GM18951 (cell line): ENCODE results near the gene POLR2J.
"Not testable (repeated sequence)": the region's sequence is repeated elsewhere in the genome, so short reads cannot be mapped to it uniquely, and the experiment has no call there.

ENCODE experiments used
- in situ Hi-C: fragments of 300-500 bp; cut with MboI; formaldehyde crosslinking; loops from one replicate; pipeline ENCODE4 v1.12.0; 2022; ENCODE audit warnings: low sequenced_read_pairs, mixed read lengths, inconsistent platforms; ENCODE audit not compliant: unreplicated experiment

The POLR2J gene

DNA sequence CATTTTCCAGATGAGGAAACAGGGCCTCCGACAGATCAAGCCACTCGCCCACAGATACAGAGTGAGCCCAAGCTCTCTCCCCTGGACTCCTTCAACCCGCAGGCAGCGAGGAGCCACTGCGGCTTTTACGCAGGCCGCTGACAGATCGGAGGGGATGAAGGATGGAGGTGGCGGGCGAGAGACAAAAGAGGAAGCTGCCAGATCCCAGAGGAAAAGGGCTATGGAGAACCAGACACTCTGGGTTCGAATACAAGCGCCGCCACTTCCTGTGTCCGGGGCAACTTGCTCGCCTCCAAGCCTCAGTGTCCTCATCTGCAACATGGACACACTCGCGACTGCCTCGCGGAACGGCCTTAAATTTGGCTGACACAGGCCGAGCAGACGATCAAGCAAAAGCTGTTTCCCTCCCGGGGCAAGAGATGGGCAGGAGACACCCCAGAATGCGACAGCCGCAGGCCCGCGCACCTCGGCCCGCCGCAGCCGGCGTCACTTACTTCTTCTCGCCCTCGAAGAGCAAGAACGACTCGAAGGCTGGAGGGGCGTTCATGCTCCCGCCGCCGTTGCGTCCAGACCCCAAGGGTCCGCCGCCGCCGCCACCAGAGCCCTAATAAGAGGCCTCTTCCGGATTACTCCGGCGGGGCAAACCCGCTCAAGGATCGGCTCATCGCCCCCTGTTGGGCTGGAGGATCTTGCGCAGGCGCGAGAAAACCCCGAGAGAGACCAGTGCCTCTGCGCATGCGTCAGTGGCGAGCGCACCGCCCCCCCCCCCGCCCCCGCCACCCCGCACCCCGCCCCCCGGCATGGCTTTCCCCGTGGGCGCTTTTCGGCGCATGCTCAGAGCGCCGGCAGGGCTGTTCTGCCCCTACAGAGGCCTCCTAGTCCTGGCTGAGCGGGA is at the start of gene POLR2J:
POLR2J (minus strand) TSS at position 609 of the 895 bp plus-strand sequence; CDS start at position 547, 62 bp downstream.
- in situ Hi-C loops: not testable (repeated sequence)

DNA sequence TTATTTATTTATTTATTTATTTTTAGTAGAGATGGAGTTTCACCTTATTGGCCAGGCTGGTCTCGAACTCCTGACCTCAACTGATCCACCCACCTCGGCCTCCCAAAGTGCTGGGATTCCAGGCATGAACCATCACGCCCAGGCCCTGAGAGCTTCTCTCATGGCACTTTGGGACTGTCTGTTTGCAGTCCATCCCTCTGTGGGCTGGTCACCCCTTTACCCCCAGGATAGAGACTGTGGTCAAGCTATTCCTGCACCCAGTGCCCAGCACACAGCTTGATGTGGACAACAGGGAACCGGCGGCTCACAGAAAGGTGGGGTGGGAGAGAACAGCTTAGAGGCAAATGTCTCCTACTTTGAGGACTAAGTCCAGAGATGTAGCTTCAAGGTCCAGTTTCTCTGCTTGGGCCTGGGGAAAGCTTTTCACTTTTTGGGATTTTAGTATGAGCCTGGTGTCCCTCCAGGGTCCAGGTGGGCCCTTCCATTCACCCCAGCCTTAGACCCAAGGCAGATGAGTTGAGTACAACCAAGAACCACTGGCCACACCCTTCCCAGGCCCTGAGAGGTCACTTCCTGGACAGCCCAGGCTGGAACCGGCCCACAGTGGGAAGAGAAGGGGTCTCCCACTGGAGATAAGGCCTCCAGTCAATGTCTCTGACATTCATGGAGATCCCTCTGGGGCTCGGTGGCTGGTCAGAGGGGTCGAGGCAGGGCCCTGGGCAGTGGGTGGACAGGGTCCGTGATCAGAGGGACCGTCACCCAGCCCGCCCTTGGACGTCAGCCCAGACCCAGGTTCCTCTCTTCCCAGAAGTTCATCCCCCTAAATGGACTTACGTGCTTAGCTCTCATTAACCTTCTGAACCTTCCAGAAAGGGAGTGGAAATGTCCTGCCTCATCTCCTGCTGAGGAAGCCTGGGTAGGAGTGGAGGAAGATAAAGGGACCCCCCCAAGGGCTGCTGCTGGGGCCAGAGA is 49.4 kb upstream of the POLR2J start:
- in situ Hi-C loops: loop anchor here (10.0 kb wide), 1 partner anchor 87 kb away; the partner anchor contains the start of gene RASA4

- in situ Hi-C loops: loop anchor here (10.0 kb wide), 1 partner anchor 88 kb away; the partner anchor contains the start of gene RASA4
These were observed 48.5 kb upstream of the POLR2J start for GRCh38 chr7:102527182-102527581.

DNA sequence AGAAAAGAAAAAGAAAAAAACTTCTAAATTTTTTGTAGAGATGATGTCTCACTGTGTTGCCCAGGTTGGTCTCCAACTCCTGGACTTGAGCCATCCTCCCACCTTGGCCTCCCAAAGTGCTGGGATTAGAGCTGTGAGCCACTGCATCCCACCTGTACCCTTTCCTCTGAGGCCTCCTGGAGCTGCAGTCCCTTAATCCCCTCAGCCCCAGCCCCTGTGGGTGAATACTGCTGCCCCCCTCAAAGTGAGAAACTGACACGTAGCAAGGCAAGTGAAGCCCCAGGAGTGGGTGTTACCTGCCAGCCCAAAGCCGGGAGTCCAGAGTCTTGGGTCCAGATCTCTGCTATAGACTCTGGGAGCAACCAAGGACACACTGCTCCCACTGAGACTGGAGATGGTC is 46.1 kb upstream of the POLR2J start:
- in situ Hi-C loops: loop anchor here (10.0 kb wide), 1 partner anchor 90 kb away; the partner anchor contains the start of gene RASA4

DNA sequence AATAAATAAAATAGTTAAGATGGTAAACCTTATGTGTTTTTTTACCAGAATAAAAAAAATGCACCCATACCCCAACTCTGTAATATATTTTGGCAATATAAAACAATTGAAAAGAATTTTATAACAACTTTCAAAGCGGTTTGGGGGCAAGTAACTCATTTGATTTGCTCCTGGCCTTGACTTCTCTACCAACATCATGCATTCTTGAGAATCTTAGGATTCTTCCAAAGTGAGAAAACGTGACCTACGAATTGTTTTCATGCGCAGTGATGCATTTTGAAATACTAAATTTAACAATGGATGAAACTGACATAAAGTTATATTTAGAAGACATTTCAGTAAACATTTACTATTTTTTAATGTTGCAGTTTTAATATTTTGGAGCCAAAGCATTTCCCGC is 42.1 kb upstream of the POLR2J start:
- in situ Hi-C loops: loop anchor here (10.0 kb wide), 1 partner anchor 94 kb away; the partner anchor contains the start of gene RASA4

- in situ Hi-C loops: not testable (repeated sequence)
These were observed 38.9 kb upstream of the POLR2J start, which contains the start of gene RASA4B for GRCh38 chr7:102517550-102518147. TSS of gene RASA4B (minus strand) at chr7:102517777. CDS start at chr7:102517710, 67 bp downstream.

- in situ Hi-C loops: not testable (repeated sequence)
These were observed 38.2 kb upstream of the POLR2J start for GRCh38 chr7:102516951-102517350.

DNA sequence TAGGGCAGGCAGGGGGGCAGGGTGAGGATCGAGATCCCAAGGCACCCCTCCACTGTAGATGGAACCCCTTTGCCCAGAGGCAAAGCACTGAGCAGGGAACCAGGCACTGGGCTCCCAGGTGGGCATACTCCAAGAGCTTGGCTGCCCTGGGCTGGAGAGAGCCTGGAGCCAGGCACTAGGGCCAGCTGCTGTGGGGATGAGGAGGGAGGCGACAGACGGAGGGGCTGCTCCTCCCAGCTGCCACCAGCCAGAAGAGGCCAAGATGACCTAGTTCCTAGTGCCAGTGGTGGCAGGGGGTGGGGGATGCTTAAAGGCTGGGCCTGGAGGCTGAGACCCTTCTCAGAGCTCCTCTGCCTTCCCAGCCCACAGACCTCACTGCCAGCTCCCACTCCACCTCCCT is 37.2 kb upstream of the POLR2J start:
- in situ Hi-C loops: not testable (repeated sequence)

GRCh38 chr7:102514881-102515721 is 36.4 kb upstream of the POLR2J start:
- in situ Hi-C loops: not testable (repeated sequence)

- in situ Hi-C loops: not testable (repeated sequence)
These were observed 34.0 kb upstream of the POLR2J start for GRCh38 chr7:102512642-102513221.

DNA sequence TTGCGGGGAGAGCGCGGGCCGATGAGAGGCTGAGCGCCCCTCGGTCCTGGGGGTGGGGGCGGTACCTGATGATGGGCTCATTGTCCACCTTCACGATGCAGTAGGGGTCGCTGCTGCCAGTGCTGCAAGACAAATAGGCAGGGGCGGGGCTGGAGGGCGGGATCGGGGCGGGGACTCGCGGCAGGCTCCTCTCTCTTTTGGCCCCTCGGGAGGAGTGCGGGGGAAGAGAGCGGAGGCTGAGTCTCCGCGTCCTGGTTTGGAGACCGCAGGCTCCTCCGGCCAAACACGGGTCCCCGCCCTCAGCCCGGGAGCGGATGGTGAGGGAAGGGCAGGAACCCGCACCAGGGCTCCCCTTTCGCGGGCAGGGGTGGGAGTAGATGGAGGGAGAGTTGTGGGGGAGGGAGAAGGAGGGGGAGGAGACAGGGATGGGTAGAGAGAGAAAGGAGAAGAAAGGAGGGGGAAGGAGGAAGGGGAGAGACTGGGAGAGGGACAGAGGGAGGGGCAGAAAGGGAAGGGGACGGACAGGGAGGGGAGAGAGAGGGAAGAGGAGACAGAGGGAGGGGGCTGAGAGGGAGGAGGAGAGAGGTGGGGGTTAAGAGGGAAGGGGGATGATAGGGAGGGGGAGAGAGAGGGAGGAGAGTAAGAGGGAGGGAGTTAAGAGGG is 33.3 kb upstream of the POLR2J start:
- in situ Hi-C loops: not testable (repeated sequence)

DNA sequence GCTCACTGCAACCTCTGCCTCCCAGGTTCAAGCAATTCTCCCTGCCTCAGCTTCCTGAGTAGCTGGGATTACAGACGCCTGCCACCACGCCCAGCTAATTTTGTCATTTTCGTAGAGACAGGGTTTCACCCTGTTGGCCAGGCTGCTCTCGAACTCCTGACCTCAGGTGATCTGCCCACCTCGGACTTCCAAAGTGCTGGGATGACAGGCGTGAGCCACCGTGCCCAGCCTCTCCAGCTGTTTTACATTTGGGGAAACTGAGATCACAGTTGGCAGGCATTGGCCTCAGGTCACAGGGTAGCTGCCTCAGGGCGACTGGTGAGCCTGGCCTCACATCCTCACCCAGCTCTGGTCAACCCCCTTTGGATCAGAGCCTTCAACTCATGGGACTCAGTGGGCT is 31.9 kb upstream of the POLR2J start:
- in situ Hi-C loops: not testable (repeated sequence)

GRCh38 chr7:102507410-102508088 is 28.8 kb upstream of the POLR2J start:
- in situ Hi-C loops: not testable (repeated sequence)

- in situ Hi-C loops: not testable (repeated sequence)
These were observed 26.8 kb upstream of the POLR2J start for GRCh38 chr7:102505298-102506185.

DNA sequence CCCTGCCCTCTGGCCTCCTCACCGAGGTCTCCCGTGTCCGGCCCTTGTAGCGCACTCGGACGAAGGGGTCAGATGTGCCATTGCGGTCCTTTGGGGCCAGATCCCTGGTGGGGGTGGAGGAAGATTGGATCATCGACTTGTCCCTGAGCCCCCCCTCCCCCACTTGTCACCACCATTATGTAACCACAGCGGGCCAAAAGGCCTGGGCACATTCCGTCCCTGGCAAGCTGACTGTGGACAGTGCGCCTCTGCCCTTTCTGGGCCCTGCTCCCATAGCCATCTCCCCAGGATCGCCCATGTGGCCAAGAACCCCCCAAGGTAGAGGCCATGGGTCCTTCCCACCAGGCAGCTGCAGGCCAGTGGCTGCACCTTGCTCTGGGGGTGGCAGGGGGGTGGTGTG is 24.4 kb upstream of the POLR2J start:
- in situ Hi-C loops: not testable (repeated sequence)

GRCh38 chr7:102498321-102498720 is 19.6 kb upstream of the POLR2J start:
- in situ Hi-C loops: not testable (repeated sequence)
